ENCODE results near the gene LIN54.

GRCh38 chr4:82998898-82999297 lies 11.7 kb downstream of the LIN54 start:
- TF ChIP-seq CTCF (conservative IDR thresholded peaks at IDR 0.05; ENCODE audit: low read length): no peak
- TF ChIP-seq EZH2phosphoT487 (IDR thresholded peaks at IDR 0.05; ENCODE audit: borderline replicate concordance): no peak
